ENCODE measurements around the gene MTCL3.

DNA sequence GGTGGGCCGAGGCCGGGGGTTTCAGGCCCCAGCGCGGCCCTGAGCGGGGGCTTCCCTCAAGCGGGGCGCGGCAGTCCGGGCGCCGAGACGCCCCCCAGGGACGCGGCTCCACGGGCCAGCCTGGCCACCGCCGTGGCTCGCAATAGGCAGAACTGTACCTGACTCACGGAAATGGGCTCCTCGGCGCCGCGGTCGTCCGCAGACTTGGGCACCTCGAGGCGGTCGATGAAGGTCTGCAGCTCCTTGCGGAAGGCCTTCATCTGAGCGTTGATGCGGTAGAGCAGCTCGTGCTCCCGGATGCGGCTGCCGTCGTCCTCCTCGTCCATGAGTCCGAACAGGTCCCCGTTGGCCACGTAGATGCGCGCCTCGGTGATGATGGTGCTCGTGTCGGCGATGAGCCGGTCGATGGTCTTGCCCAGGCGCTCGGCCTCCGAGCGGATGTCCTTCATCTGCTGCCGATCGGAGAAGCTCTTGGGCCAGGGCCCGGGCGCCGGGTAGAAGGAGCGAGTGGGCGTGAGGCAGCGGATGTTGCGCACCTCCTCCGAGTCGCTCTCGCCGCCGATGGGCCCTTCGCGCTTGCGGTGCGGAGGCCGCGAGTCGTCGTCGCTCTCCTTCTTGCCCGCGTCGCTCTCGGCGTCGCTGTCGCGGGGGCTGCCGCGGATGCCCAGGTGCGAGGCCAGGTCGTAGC lies 43.9 kb downstream of the MTCL3 start:
- TF ChIP-seq, protein P1, sequence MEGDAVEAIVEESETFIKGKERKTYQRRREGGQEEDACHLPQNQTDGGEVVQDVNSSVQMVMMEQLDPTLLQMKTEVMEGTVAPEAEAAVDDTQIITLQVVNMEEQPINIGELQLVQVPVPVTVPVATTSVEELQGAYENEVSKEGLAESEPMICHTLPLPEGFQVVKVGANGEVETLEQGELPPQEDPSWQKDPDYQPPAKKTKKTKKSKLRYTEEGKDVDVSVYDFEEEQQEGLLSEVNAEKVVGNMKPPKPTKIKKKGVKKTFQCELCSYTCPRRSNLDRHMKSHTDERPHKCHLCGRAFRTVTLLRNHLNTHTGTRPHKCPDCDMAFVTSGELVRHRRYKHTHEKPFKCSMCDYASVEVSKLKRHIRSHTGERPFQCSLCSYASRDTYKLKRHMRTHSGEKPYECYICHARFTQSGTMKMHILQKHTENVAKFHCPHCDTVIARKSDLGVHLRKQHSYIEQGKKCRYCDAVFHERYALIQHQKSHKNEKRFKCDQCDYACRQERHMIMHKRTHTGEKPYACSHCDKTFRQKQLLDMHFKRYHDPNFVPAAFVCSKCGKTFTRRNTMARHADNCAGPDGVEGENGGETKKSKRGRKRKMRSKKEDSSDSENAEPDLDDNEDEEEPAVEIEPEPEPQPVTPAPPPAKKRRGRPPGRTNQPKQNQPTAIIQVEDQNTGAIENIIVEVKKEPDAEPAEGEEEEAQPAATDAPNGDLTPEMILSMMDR (IDR thresholded peaks at IDR 0.05; ENCODE audit: insufficient read depth, low read length, poor library complexity, severe bottlenecking), result no peak
- TF ChIP-seq EZH2phosphoT487 (conservative IDR thresholded peaks at IDR 0.05; ENCODE audit: low read length), result no peak

Measured in SU-DHL-6 (cell line).